GM19438 (cell line): ENCODE data around the gene C3orf20.

Experiments
- ATAC-seq: cut with Tn5 transposase; IDR thresholded peaks from one replicate; pipeline ENCODE4 v1.9.1; 2021; ENCODE audit warnings: low read depth; ENCODE audit not compliant: unreplicated experiment

C3orf20 gene

DNA sequence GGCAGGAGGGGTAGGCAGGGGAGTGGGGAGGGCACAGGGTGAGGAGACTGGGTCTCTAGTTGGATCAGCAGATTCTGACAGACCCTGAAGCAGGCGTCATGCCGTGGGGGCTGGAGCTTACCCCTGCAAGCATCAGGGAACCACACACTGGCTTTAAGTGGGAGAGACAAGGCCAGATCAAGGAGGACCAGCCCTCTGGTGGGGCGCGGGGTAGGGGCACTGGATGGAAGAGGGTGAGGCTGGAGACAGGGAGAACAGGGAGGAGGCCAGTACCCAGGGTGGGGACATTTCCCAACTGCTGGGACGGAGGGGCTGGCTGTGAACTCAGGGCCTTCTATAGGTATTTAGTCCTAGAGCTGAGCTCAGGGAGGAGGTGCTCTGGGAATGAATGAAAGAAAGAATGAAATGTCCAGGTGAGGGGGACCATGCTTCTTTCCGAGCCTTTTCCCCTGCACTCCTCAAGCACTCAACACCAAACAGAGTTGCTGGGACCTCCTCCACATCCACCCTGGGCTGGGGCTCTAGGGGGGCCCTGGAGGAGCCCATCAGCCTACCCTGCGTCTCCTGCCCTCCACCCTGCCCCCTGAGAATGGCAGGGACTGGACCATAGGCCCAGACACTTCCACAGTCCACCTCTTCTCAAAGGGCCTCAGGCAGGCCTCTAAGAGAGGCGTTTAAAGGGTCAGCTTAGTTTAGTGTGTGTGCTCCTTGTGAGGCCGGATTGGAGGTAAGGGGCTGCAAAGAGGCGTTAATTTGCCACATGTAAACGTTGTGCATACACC lies 94.8 kb downstream of the C3orf20 start:
- ATAC-seq: no peak

DNA sequence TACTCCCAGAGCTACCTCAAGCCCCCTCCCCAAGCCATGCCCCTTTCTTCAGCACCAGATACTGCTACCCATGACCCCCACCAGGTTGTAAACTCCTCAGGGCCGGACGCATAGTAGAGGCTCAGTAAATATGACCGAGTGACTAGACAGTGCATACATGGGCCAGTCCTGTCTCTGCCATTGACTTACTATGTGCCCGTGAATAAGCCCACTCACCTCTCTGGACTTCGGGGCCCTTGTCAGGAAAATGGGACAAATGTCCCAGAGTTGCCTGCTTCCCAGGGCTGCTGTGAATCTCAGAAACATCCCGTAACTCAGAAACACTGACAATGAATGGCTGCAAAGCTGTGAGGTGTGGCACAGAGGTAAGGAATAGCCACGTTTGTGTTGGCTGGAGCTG lies 95.7 kb downstream of the C3orf20 start:
- no peak for ATAC-seq

GRCh38 chr3:14771593-14772497 lies 96.9 kb downstream of the C3orf20 start:
- no peak for ATAC-seq

DNA sequence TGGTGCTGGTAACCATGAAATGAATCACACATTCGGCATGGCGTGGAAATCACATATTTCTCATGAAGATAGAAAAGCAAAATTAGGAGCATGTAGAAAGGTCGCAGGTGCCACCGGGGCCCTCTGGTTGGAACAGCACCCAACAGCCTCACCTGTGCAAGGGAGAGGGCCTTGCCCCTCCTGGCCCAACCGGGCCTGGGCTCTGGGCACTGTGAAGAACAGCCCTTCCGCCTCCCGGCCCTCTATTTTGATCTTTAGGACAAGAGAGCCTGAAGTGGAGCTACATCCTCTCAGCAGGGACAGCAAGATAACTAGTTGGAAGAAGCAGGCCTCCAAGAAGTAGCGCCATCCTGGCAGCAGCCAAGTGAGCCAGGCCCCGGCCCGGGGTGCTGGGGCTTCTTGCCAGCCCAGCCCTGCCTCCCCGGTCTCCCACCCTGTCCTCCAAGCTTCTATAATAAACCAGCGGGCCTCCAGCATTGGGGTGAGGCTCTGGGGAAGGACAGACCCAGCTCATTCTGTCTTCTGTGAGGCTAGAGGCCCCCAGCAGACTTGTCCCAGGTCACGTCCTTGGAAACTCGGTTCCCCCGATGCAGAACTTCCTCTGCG lies 97.7 kb downstream of the C3orf20 start:
- no peak for ATAC-seq

DNA sequence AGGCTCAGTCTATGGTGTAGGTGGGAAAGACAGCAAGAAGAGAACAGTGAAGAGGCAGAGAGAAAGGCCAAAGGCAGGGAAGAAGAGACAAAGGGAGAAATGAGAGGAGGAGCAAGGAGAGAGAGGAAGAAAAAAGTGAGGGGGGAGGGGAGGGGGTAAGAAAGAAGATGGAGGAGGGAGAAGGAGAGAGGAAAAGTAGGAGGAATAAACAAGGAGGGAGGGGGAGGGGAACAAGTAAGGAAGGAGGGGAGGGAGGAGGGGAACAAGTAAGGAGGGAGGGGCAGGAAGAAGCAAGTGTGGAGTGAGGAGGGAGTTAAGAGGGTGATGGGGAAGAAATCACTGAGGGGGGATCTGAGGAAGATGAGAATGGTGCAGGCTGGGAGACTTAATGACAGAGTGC lies 98.3 kb downstream of the C3orf20 start:
- ATAC-seq: no peak

DNA sequence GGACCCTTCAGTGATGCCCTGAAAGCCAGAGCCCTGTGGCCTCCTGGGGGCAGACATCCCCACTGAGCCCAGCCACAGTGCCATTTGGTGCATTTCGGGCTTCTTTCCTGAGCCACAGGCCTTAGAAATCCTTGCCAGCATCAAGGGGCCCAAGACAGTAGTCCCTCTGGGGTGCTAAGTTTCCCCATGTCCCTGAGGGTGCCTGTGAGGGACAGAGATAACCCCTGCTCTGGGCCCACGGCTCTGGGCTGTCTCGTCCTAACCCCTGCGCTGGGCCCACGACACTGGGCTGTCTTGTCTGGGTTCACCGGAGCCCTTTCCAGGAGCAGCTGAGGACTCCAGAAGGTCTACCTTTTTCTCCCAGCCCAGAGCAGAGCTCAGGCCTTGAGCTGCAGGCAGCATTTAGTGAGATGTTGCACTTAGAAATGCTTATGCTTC lies 98.8 kb downstream of the C3orf20 start:
- ATAC-seq: no peak

DNA sequence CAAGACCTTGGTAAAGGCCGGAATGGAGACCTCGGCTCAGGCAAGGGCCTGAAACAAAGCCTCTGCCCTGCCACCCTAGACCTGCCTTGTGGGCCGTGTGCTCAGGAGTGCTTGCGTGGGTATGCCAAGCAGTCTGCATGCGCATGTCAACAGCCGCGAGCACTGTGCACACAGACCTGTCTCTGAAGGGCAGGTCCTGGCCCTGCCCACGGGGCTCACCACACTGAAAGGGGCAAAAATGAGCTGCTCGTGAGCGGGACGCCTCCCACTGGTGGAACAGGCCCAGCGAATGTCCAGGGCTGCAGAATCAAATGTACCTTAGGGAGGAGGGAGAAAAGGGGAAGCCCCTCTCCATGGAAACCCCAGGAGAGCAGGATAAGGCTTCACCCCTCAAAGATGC lies 99.5 kb downstream of the C3orf20 start:
- ATAC-seq: no peak

- ATAC-seq: no peak
These were observed 100.1 kb downstream of the C3orf20 start for GRCh38 chr3:14775011-14775410.

- no peak for ATAC-seq
These were observed 100.6 kb downstream of the C3orf20 start for GRCh38 chr3:14775563-14775962.

- ATAC-seq: no peak
These were observed 104.2 kb downstream of the C3orf20 start for GRCh38 chr3:14779069-14779685.

GRCh38 chr3:14780927-14781507 lies 106.1 kb downstream of the C3orf20 start:
- peak; percentile 70 for ATAC-seq

- ATAC-seq: no peak
These were observed 108.6 kb downstream of the C3orf20 start for GRCh38 chr3:14783480-14784086.

DNA sequence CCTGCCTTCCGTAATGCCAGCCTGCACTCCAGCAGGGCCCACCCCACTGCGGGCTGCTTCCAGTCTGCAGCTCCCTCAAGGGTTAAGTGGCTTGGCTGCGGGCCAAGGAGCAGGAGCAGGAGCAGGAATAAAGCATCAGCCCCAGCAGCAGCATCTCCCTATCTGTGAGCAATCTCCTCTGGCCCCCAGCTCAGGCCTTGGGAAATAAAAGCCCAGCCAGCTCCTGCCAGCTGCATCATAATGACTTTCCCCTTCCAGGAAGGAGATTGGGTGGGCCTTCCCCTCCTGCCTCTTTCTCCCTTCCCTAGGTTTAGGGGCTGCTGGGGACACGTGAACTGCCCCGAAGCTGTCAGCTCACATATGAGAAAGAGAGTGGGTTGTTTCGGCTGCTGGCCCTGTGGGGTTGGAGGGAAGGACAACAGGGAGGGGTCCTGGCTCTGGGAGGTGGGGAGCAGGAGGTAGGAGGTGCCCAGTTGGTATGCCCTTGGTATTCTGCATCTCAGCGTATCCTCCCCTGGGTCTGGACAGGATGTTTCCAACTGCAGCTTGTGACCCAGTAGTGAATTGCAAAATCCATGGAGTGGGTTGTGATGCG lies 109.2 kb downstream of the C3orf20 start:
- no peak for ATAC-seq

DNA sequence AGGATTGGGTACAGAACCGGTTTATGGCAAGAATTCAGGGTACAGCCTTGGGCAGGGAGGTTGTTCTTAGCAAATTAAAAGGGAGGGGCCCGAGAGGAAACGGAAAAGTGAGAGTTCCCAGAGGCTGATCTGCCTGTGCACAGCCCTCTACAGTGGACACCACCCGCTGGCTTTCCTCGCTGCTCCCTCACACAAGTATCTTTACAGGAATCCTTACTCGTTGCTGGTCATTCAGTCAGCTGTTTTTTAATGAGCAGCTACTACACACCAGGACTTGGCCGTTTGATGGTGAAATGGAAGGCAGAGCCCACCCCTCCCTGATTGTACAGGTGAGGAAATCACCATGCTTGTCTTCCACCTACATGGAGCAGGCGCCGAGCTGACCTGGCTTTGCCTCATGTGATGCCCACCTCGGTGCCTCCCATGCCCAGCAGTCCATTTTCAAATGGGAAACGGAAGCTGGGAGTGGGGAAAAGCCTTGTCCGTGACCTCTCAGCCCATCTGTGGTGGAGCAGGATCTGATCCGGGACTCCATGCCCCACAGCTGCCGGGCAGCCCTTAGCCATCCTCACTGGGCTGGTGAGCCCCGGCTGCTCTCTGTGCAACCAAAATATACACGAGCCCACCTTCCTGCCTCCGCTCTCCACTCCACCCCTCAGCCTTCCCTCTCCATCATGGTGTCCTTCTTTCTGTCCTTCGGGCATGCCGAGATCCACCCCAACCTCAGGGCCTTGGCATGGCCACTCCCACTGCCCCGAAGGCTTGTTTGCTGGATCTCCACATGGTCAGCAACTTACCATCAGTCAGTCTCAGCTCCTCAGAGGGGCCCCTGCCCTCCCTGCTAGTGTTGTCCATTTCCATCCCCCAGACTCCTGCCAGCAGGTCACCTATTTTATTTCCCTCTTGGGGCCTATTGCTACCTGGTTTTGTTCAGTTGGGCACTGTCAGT lies 110.5 kb downstream of the C3orf20 start:
- ATAC-seq: no peak

GRCh38 chr3:14786369-14786768 lies 111.4 kb downstream of the C3orf20 start:
- ATAC-seq: no peak

- ATAC-seq: no peak
These were observed 112.7 kb downstream of the C3orf20 start for GRCh38 chr3:14787630-14788029.

GRCh38 chr3:14788644-14789043 lies 113.7 kb downstream of the C3orf20 start:
- ATAC-seq: no peak

DNA sequence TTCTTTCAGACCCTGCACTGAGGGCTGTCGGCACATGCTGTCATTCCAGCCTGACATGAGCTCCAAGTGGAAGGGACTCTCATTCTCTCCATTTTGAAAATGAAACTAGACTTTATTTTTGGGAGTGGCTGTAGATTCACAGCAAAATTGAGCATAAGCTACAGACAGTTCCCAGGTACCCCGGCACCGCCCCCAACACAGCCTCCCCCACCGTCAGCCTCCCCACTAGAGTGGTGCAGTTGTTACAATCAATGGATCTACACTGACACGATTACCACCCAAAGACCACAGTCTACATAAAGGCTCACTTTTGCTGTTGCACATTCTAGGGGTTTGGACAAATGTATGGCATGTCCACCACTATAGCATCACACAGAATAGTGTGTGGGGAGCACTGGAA lies 114.3 kb downstream of the C3orf20 start:
- no peak for ATAC-seq
